OCI-LY1 (cell line): ENCODE results near the gene CIC.

Source experiments
- H2AFZ ChIP-seq: fragments of 200-600 bp; sonication (generic), shearing (Covaris generic); 2 replicates; pipeline ENCODE4 v1.6.0; 2014; ENCODE audit warnings: antibody characterized with exemption, mild to moderate bottlenecking, low read length
- H3F3A ChIP-seq: fragments of 200-600 bp; sonication (generic), shearing (Covaris generic); 2 replicates; pipeline ENCODE4 v1.6.0; 2014; ENCODE audit warnings: mild to moderate bottlenecking, antibody characterized with exemption, low read length, moderate library complexity; ENCODE audit not compliant: insufficient read depth
- H3K27ac ChIP-seq: fragments of 200-600 bp; sonication (generic); 2 replicates; pipeline ENCODE4 v1.5.1; 2014; ENCODE audit warnings: low read length, mixed run types, mild to moderate bottlenecking, low read depth; ENCODE audit not compliant: poor library complexity, severe bottlenecking
- H3K27me3 ChIP-seq: fragments of 200-600 bp; sonication (generic); 2 replicates; pipeline ENCODE4 v1.6.0; 2014; ENCODE audit warnings: antibody characterized with exemption, mild to moderate bottlenecking, low read length, moderate library complexity; ENCODE audit not compliant: insufficient read depth
- H3K36me3 ChIP-seq: fragments of 200-600 bp; sonication (generic); 2 replicates; pipeline ENCODE4 v1.6.1; 2014; ENCODE audit warnings: mild to moderate bottlenecking, antibody characterized with exemption, low read length, moderate library complexity, mixed read lengths; ENCODE audit not compliant: insufficient read depth
- H3K4me1 ChIP-seq: fragments of 200-600 bp; sonication (generic); 2 replicates; pipeline ENCODE4 v1.5.1; 2014; ENCODE audit warnings: mild to moderate bottlenecking, low read length, moderate library complexity; ENCODE audit not compliant: insufficient read depth, severe bottlenecking
- H3K4me2 ChIP-seq: fragments of 200-600 bp; sonication (generic), shearing (Covaris generic); 2 replicates; pipeline ENCODE4 v1.6.1; 2014; ENCODE audit warnings: low read length
- H3K4me3 ChIP-seq: fragments of 200-600 bp; sonication (generic); 2 replicates; pipeline ENCODE4 v1.5.1; 2014; ENCODE audit warnings: low read length, low read depth, mild to moderate bottlenecking, mixed read lengths; ENCODE audit not compliant: poor library complexity, severe bottlenecking
- H3K79me2 ChIP-seq: fragments of 200-600 bp; shearing (Covaris generic); 2 replicates; pipeline ENCODE4 v1.6.1; 2016; ENCODE audit warnings: mixed run types, low read length, mixed read lengths; ENCODE audit not compliant: insufficient read depth
- H3K9ac ChIP-seq: fragments of 200-600 bp; sonication (generic), shearing (Covaris generic); 2 replicates; pipeline ENCODE4 v1.6.1; 2014; ENCODE audit warnings: mild to moderate bottlenecking, low read length, mixed read lengths
- H3K9me2 ChIP-seq: fragments of 200-600 bp; sonication (generic), shearing (Covaris generic); 2 replicates; pipeline ENCODE4 v1.6.1; 2014; ENCODE audit warnings: low read depth, mild to moderate bottlenecking, low read length, mixed read lengths
- H3K9me3 ChIP-seq: fragments of 200-600 bp; shearing (Covaris generic); 2 replicates; pipeline ENCODE4 v1.6.1; 2014; ENCODE audit warnings: low read length, mixed read lengths
- H4K20me1 ChIP-seq: fragments of 200-600 bp; sonication (generic), shearing (Covaris generic); 2 replicates; pipeline ENCODE4 v1.6.0; 2016; ENCODE audit warnings: mild to moderate bottlenecking, low read length; ENCODE audit not compliant: insufficient read depth
- CTCF ChIP-seq: fragments of 200-600 bp; sonication (generic), shearing (Covaris generic); IDR thresholded peaks from 2 replicates; pipeline ENCODE4 v1.5.1; 2017; ENCODE audit warnings: mild to moderate bottlenecking, antibody characterized with exemption, low read length, moderate library complexity, mixed read lengths
- EZH2 ChIP-seq: fragments of 200-600 bp; sonication (generic), shearing (Covaris generic); IDR thresholded peaks from 2 replicates; pipeline ENCODE4 v1.8.0; 2017; ENCODE audit warnings: borderline replicate concordance, mixed run types, mild to moderate bottlenecking, antibody characterized with exemption, low read length, moderate library complexity, mixed read lengths

The CIC gene

DNA sequence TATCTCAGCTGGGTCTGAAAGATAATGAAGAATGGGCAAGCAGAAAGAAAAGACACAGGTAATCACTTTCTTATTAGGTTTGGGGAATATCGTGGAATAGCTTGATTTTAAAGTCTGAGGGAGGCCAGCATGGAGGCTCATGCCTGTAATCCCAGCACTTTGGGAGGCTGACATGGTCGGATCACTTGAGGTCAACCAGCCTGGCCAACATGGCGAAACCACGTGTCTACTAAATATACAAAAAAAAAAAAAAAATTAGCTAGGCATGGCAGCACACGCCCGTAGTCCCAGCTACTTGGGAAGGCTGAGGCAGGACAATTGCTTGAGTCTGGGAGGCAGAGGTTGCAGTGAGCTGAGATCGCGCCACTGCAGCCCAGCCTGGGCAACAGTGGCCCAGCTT lies 34.8 kb downstream of the CIC start:
- Histone ChIP-seq H3K9ac (no peak overlapping the region), H3K27ac (no peak overlapping the region), H3K9me3 (no peaks in the 10 kb centered on the region), H3K4me3 (no peak overlapping the region), H3K27me3 (no peaks in the 10 kb centered on the region), H3K4me1 (peaks cover 15% of the 10 kb centered on the region), H3K36me3 (peaks cover 5% of the 10 kb centered on the region; the same call in 1 of the 2 replicates), H2AFZ (no peak overlapping the region), H3K9me2 (no peaks in the 10 kb centered on the region), H3K79me2 (no peaks in the 10 kb centered on the region), H3F3A (no peaks in the 10 kb centered on the region), H3K4me2 (no peak overlapping the region), H4K20me1 (no peaks in the 10 kb centered on the region)
- TF ChIP-seq CTCF (no peak), EZH2 (no peak)

DNA sequence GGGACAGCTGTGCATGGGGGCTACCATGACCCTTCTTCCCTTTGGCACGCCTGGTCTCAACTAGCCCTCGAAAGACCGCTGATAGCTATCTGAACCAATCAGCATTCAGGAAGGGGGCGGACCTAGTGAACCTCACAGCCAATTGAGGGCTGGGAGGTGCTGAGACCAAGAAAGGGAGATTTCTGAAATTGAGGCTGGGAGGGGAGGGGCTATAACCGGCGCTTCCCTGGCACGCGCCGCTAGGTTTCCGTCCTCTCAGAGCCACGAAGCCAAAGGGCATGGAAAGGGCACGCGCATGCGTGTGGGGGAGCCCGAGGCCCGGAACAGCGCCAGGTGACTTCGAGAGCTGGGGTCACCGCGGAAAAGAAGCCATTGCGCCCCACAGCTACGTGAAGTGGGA lies 37.6 kb downstream of the CIC start:
- H3K9me3 ChIP-seq: no peaks in the 10 kb centered on the region
- no peaks in the 10 kb centered on the region for H3K79me2 ChIP-seq
- H4K20me1 ChIP-seq: no peaks in the 10 kb centered on the region
- no peak for TF ChIP-seq EZH2
- no peak for TF ChIP-seq CTCF
- no peak overlapping the region for H3K4me3 ChIP-seq
- no peaks in the 10 kb centered on the region; the same call in 1 of the 2 replicates for H3K36me3 ChIP-seq
- H3K27ac ChIP-seq: no peak overlapping the region
- H3K4me1 ChIP-seq: peaks cover 9% of the 10 kb centered on the region
- no peaks in the 10 kb centered on the region for H3K27me3 ChIP-seq
- H3K9ac ChIP-seq: no peak overlapping the region
- H3F3A ChIP-seq: no peaks in the 10 kb centered on the region
- H3K4me2 ChIP-seq: no peak overlapping the region
- no peak overlapping the region for H2AFZ ChIP-seq
- no peaks in the 10 kb centered on the region for H3K9me2 ChIP-seq

DNA sequence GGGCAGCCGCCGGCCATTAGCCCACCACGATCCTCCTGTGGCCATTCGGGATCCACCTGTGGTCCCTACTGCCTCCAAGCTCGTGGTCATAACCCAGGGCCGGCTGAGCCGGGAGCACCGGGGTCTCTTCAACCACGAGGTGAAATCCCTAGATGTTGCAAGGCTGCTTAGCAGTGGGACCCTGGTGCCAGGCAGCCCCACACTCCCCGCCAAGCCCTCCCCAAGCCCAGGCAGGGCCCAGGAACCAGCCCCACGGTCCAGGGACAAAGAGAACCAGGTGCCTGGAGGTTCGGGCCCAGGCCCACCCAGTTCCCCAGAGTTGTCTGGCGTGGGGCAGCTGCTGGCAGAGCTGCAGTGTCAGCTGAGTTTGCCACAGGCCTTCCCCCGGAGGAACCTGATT lies 40.6 kb downstream of the CIC start:
- H3K79me2 ChIP-seq: no peaks in the 10 kb centered on the region
- H3K4me1 ChIP-seq: peaks cover 12% of the 10 kb centered on the region
- no peak overlapping the region for H3K9ac ChIP-seq
- H3K27me3 ChIP-seq: no peaks in the 10 kb centered on the region
- no peaks in the 10 kb centered on the region; the same call in 1 of the 2 replicates for H3K36me3 ChIP-seq
- H3K4me3 ChIP-seq: no peak overlapping the region
- no peak overlapping the region for H3K27ac ChIP-seq
- no peaks in the 10 kb centered on the region for H4K20me1 ChIP-seq
- H3K4me2 ChIP-seq: no peak overlapping the region
- no peak for TF ChIP-seq CTCF
- no peak for TF ChIP-seq EZH2
- H3F3A ChIP-seq: no peaks in the 10 kb centered on the region
- no peak overlapping the region for H2AFZ ChIP-seq
- H3K9me3 ChIP-seq: no peaks in the 10 kb centered on the region
- H3K9me2 ChIP-seq: no peaks in the 10 kb centered on the region
